Suppressor macrophage treated with lipopolysaccharide for 4 hours (primary cell): ENCODE data around the gene UQCRC2.
"Not testable (repeated sequence)": the region's sequence is repeated elsewhere in the genome, so short reads cannot be mapped to it uniquely, and the experiment has no call there.

ENCODE experiments used
- DNase-seq: peaks from one replicate; pipeline ENCODE4 v3.0.0-alpha.2; 2020

The UQCRC2 gene

DNA sequence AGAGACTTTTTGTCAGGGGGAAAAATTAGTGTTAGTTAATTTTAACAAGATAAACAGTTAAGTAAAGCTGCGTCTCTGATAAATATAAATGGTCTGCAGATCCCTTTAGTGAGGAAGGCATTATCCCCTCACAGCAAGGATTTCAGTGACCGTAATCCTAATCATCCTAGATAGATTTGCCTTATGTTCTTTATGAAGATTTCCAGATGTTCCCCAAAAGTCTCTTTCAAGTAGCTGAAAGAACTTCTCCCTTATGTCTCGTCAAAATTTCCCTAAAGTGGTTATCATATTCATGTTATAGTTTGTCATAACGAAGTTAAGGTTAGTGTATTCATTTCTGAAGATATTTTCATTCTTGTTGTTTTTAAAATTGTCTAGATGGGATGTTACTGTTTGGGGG, 60.3 kb downstream of the UQCRC2 start:
- DNase-seq, result no peak

DNA sequence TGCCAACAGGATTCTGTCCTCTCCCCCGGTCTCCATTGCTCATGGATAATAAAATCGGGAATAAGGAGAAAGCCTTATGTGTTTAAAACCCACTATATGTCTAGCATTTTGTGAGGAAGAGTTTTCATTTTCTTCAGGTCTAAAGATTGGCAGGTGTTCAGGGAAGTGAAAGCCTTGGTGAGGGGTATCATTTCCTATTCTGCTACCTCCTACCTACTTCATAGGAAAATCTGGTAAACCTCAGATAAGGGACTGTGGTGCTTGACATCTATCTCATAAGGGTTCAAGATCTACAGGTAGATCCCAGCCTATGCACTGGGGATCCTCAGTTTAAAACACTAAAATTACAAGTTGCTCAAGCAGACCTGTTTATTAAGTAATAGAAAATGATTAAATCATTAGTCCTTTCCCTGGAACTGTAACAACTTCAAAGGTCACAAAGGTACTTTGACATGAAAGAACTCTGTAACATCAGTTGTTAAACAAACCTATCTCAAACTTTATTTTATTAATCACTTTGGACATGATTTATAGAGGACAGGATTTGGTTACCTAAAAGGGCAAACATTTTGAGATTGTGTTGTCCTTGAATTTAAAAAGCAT, 61.2 kb downstream of the UQCRC2 start:
- DNase-seq, result no peak

DNA sequence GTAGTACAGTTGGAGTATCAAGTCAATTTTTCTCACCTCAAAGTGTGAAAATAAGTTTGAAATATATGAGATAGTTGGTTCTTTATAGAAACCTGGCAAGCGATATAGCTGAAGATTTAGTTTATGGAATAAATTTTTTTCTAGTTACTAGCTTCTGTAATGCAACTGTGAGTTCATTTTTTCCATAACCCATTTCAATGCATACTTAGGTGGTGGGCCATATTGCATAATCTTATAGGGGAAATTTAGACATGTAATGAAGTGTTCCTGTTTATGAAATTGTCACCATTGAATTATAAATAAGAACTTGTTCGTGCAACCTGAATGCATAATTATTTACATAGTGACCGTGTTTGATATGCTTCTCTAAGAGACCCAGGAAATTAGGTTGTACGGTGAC, 63.8 kb downstream of the UQCRC2 start:
- DNase-seq, result peak; percentile 22

DNA sequence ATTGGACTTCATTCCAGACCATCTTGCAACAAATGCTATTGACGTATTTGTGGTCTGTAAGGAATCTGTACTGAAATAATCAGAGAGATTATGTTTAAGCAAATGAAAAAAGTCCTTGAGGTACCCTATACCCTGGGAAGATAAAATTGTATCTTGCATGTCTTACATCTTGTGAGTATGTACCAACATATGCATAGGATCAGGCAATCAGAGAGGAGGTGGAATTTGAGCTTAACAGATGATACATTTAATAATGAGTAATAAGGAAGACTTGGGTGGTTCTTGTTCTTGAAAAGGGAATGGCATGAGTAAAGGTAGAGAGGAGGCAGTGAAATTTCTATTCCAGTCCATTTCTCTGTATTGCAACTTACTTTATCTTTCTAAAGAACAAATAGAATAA, 65.4 kb downstream of the UQCRC2 start:
- DNase-seq, result no peak

DNA sequence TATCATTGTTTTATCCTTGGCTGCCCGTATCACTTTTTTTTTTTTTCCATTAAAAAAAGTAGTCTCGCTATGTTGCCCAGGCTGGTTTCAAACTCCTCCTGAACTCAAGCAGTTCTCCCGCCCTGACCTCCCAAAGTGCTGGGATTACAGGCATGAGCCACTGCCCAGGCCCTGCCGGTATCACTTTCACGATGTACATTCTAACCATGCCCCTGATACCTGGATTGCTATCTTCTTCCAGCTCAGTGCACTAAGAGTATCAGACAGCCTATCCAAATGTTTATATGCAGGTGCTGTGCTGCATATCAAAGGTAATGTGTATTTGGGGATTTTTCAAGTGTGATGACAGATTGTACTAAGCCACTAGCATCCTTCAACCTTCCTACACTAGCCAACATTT, 69.0 kb downstream of the UQCRC2 start:
- no peak for DNase-seq

DNA sequence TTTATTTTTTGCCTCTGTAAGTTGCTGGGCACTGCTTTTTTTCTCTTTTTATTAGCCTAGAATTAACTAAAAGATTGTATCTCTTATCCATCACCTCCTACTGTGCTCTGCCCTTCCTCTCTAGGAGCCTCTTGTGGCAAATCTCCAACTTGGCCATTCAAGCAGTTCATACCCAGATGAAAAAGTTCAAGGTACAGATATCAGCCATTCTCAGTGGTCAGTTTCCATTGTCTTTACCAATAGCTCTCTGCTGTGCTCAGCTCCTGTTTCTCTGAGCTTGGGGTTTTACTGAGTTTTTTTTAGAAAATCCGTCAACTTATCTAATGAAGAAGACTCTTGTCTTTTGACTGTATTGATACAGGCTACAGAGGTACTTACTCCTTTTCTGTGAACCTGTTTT, 70.3 kb downstream of the UQCRC2 start:
- no peak for DNase-seq

DNA sequence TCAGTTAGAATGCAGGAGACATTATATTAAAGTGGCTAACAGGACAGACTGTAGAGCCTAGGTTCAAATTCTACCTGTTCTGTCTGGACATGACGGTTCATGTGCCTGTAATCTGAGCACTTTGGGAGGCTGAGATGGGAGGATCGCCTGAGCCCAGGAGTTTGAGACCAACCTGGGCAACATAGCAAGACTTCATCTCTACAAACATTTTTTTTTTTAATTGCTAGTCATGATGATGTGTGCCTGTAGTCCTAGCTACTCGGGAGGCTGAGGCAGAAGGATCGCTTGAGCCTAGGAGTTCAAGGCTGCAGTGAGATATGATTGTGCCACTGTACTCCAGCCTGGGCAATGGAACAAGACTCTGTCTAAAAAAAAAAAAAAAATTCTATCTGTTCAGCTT, 71.6 kb downstream of the UQCRC2 start:
- DNase-seq, result not testable (repeated sequence)

DNA sequence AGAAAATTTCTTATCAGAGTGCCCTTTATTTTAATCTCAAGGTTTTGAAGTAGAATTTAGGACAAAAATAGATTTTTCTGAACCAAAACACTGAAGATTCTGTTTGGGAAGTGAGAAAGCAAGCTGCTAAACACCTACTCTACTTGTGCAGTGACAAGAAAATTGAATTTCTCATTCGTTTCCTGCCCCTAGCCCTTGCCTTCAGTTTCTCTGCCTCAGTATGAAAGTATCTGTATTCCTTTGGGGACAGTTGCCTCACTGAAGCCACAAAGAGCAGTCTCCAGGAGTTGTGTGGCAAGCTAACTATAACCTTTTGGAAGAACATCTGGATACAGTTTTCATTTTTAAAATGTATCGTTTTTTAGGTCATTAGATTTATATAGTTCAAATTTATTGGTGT, 74.5 kb downstream of the UQCRC2 start:
- DNase-seq, result no peak

DNA sequence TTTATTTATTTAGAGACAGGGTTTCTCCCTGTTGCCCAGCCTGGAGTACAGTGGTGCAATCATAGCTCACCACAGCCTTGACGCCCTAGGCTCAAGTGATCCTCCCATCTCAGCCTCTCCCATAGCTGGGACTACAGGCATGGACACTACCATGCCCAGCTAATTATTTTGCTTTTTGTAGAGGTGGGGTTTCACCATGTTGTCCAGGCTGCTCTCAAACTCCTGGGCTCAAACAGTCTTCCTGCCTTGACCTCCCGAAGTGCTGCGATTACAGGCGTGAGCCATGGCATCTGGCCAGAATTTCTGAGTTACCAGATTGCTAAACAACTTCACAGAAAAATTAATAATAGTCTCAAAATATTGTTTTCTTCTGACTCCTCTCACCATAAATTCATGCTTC, 76.5 kb downstream of the UQCRC2 start:
- no peak for DNase-seq

DNA sequence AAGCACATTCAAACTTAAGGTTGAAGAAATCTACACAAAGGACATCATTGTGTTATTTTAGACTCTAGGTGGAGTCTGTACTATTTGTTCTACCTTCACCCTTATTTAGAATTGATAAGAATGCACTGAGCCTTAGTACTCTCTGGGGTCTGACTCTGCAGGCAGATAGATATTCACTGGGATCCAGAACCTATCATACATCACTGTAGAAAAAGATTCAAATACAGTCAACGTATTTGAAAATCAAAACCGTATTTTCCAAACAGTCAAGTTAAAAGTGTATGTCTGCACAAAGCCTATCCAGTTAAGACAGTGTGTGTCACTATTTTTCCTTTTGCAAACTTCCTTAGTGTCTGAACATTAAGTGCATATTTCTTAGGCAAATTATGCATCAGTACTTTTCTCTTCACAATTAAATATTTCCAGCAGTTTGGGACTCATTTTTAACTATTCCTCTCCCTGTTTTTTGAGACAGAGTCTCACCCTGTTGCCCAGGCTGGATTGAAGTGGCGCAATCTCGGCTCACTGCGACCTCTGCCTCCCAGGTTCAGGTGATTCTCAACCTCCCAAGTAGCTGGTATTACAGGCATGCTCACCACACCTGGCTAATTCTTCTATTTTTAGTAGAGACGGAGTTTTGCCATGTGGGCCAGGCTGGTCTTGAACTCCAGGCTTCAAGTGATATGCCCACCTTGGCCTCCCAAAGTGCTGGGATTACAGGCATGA, 77.1 kb downstream of the UQCRC2 start:
- no peak for DNase-seq

DNA sequence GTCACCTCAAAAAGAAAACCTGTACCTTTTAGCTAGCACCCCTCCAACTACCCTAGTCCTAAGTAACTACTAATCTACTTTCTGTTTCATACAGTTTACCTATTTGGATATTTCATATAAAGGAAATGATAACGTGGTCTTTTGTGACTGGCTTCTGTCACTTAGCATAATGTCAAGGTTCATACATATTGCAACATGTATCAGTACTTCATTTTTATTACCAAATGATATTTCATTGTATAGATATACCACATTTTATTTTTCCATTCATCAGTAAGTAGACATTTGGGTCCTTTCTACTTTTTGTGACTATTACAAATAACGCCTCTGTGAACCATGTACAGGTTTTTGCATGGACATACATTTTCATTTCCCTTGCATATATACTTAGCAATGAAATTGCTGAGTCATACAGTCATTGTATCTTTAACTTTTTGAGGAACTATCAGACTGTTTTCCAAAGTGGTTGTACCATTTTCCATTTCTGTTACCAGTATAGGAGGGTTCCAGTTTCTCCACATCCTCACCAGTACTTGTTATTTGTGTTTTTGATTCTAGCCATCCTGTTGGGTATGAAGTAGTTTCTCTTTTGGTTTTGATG, 78.4 kb downstream of the UQCRC2 start:
- DNase-seq, result no peak
